M059J (cell line): ENCODE measurements around the gene EFHC2. TPM values are rescaled to one million over a fixed set of nuclear protein-coding genes. Genes with fewer than 3 reads are reported as not detected.

Source experiments
- DNase-seq: peaks from one replicate; pipeline ENCODE4 v3.0.0-alpha.2; 2012; ENCODE audit warnings: low read depth
- total RNA-seq: library from RNA; depleted of rRNA; stranded (reverse); fragments of >200 nt; shearing (Covaris generic); gene quantifications from 2 replicates; pipeline ENCODE4 v1.2.3, GENCODE V29; 2014; rRNA removed

EFHC2 gene
- total RNA-seq, 1 experiment from 2014 or later: 1.9 TPM

DNA sequence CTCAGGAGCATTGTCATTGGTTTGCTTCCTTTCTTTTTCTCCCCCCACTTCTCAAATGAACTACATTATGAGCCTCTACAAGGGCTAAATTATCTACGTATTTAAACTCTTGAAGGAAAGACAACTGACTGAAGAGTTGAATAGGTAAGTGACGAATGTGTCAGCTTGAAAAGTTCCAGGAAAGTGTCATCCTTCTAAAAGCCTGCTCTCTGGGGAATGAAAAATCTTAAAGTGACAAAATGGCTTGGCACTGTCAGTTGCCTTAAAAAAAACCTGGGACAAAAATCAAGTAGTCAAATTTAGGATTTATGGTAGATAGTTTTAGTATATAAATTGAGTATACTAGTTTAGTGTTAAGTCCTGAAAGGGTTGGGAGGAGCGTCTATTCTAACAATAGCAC is 196.3 kb downstream of the EFHC2 start:
- DNase-seq: no peak

GRCh38 chrX:44144177-44144945 is 199.1 kb downstream of the EFHC2 start:
- no peak for DNase-seq

- peak; percentile 62 for DNase-seq
Observed at GRCh38 chrX:44143061-44143602, 200.3 kb downstream of the EFHC2 start.

GRCh38 chrX:44130189-44130588 is 213.3 kb downstream of the EFHC2 start:
- no peak for DNase-seq

DNA sequence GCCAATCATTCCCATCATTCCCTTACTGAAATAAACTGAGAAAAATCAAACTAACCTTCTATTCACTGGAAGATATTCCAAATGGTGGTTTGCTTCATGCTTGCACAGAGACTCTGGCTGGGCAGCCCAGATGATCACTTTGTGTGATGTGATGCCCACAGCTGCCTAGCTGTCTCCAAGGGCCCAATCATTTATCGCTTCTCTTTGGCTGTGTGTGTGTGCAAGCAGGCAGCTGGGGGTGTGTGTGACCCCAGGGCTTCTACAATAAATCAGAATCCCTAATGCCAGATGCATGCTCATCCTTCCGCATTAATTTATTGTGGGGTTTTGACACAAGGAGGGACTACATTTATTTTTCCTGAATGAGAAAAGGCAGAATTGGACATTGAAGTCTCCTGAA is 230.1 kb downstream of the EFHC2 start:
- DNase-seq: no peak

GRCh38 chrX:44106864-44107263 is 236.6 kb downstream of the EFHC2 start:
- DNase-seq: no peak

DNA sequence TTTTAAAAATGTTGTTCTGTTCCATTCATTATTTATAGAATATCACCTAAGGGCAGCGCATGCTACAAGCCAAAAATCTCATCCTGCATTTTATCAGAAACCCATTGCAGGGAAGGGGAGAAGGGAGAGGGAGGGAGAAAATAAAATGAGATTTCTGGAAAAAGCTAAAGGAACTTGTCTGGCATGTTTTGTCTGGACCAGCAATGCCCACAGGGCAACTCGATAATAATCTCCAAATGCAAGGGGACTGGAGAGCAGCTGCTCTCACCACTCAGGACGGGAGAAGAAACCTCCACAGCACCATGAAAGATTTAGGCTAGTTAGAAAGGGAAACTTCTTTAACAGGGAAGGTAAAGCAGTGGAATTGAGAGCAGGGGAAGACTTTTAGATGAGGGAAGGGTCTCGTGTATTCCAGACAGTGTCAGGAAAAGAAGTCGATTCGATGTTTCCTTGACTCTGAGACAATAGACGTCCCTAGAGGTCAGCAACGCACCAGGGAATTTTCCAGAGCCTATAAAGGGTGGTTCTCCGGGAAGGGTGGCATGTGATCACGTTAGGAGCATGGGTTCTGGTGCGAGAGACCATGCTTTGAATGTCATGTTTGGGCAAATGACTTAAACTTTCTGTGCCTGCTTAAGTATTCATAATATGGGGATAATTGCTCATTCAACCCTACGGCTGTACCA is 238.1 kb downstream of the EFHC2 start:
- DNase-seq: no peak

DNA sequence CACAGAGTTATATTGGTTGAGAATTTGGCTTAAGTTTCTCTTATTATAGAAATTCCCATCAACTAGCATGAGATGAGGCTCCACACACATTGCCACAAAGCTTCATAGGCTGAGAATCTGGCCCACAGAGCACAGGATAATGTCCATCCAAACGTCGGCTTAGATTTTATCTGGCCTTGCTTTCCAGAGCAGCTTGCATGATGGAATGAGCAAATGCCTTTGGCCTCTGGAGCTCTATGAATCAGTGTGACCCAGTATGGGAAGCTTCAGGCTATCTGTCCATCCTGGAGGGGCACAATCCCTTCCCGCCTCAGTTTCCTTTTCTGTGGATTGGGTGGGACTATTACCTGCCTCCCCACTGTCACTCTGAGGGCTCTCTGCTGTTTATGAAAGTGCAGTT is 238.8 kb downstream of the EFHC2 start:
- no peak for DNase-seq

- no peak for DNase-seq
Observed at GRCh38 chrX:44101281-44101680, 242.2 kb downstream of the EFHC2 start.

- no peak for DNase-seq
Observed at GRCh38 chrX:44099366-44099765, 244.1 kb downstream of the EFHC2 start.

Other genes starting within 250 kb of the EFHC2 start
- gene FUNDC1, start 199.2 kb upstream of the EFHC2 start, total RNA-seq: 37.6 and 45.3 TPM in 2 replicates